HepG2 (cell line): ENCODE measurements around the gene MAGI1. TPM values are rescaled to one million over a fixed set of nuclear protein-coding genes. Genes with fewer than 3 reads are reported as not detected.

Source experiments
- BRCA1 ChIP-seq: sonication (generic); formaldehyde crosslinking; IDR thresholded peaks from 2 replicates; pipeline ENCODE4 v1.4.0; 2020; ENCODE audit warnings: missing genetic modification reagents
- CENPX ChIP-seq: sonication (generic); formaldehyde crosslinking; IDR thresholded peaks from 2 replicates; pipeline ENCODE4 v1.9.0; 2021; ENCODE audit warnings: mild to moderate bottlenecking, missing genetic modification reagents, moderate library complexity
- HNRNPL ChIP-seq: fragments of 200-400 bp; formaldehyde crosslinking; IDR thresholded peaks from 2 replicates; pipeline ENCODE4 v1.6.1; 2017; ENCODE audit warnings: mild to moderate bottlenecking, low read depth, low read length
- IKZF4 ChIP-seq: sonication (generic); formaldehyde crosslinking; IDR thresholded peaks from 2 replicates; pipeline ENCODE4 v1.5.1; 2020; ENCODE audit warnings: borderline replicate concordance, mild to moderate bottlenecking, low read depth, missing genetic modification reagents; ENCODE audit errors: not compliant biosample characterization
- KAT2B ChIP-seq: fragments of 150-350 bp; IDR thresholded peaks from 2 replicates; pipeline ENCODE4 v1.6.1; 2014; ENCODE audit warnings: low read depth, low read length, borderline replicate concordance
- KLF9 ChIP-seq: IDR thresholded peaks from 2 replicates; pipeline ENCODE4 v1.6.1; 2016; ENCODE audit warnings: low read depth
- MXD4 ChIP-seq: IDR thresholded peaks from 2 replicates; pipeline ENCODE4 v1.6.1; 2016; ENCODE audit warnings: mild to moderate bottlenecking, missing biosample characterization, missing genetic modification reagents
- RAD51 ChIP-seq: fragments of 450-650 bp; IDR thresholded peaks from 2 replicates; pipeline ENCODE4 v1.6.1; 2016; ENCODE audit warnings: borderline replicate concordance
- SIN3A ChIP-seq: IDR thresholded peaks from 2 replicates; pipeline ENCODE4 v1.6.1; 2011; ENCODE audit warnings: low read depth, mild to moderate bottlenecking, control low read depth, low read length, borderline replicate concordance
- TEAD3 ChIP-seq: optimal IDR thresholded peaks from 2 replicates; pipeline ENCODE3; 2016; ENCODE audit warnings: borderline replicate concordance
- TMF1 ChIP-seq: sonication (generic); formaldehyde crosslinking; IDR thresholded peaks from 2 replicates; pipeline ENCODE4 v1.8.1; 2022; ENCODE audit warnings: low read depth, missing genetic modification reagents
- ZBTB44 ChIP-seq: sonication (generic); formaldehyde crosslinking; IDR thresholded peaks from 2 replicates; pipeline ENCODE4 v1.4.0; 2020; ENCODE audit warnings: missing genetic modification reagents
- ZBTB49 ChIP-seq: sonication (generic); formaldehyde crosslinking; IDR thresholded peaks from 2 replicates; pipeline ENCODE4 v1.4.0; 2020; ENCODE audit warnings: missing genetic modification reagents, borderline replicate concordance
- ZNF350 ChIP-seq: sonication (generic); formaldehyde crosslinking; IDR thresholded peaks from 2 replicates; pipeline ENCODE4 v1.4.0; 2020; ENCODE audit warnings: mild to moderate bottlenecking, low read depth, missing genetic modification reagents, borderline replicate concordance
- ZNF383 ChIP-seq: sonication (generic); formaldehyde crosslinking; IDR thresholded peaks from 2 replicates; pipeline ENCODE4 v1.4.0; 2020; ENCODE audit warnings: missing genetic modification reagents, mild to moderate bottlenecking, borderline replicate concordance
- ZNF558 ChIP-seq: sonication (generic); formaldehyde crosslinking; IDR thresholded peaks from 2 replicates; pipeline ENCODE4 v1.9.0; 2022; ENCODE audit warnings: mild to moderate bottlenecking, missing genetic modification reagents, borderline replicate concordance
- ZNF660 ChIP-seq: sonication (generic); formaldehyde crosslinking; IDR thresholded peaks from 2 replicates; pipeline ENCODE4 v1.5.1; 2020; ENCODE audit warnings: mild to moderate bottlenecking, low read depth, missing genetic modification reagents, borderline replicate concordance
- ZNF713 ChIP-seq: sonication (generic); formaldehyde crosslinking; IDR thresholded peaks from 2 replicates; pipeline ENCODE4 v1.4.0; 2020; ENCODE audit warnings: mild to moderate bottlenecking, missing genetic modification reagents
- ZSCAN5A ChIP-seq: sonication (generic); formaldehyde crosslinking; IDR thresholded peaks from 2 replicates; pipeline ENCODE4 v1.8.0; 2022; ENCODE audit warnings: mild to moderate bottlenecking, missing genetic modification reagents, borderline replicate concordance
- polyA plus RNA-seq, 8 experiments: library from polyadenylated mRNA; depleted of rRNA in 3 of 8; stranded (reverse) in 7 of 8; unstranded in 1 of 8; fragments of >200 nt; fragmentation: Illumina TruSeq in 4 of 8; extraction: Trizol in 4 of 8; gene quantifications; 2 replicates each; pipeline versions ENCODE4 v1.2.1 to v1.2.3, GENCODE V29; 2011 to 2016; ENCODE audit warnings: low read depth in 4 of 8, missing spikeins in 1 of 8, mixed read lengths in 1 of 8; ENCODE audit not compliant: insufficient read depth in 1 of 8
- total RNA-seq, 5 experiments: library from RNA; depleted of rRNA; stranded (reverse); fragments of >200 nt; fragmentation: Illumina TruSeq; extraction: Trizol; gene quantifications; 2 replicates each; pipeline ENCODE4 v1.2.3, GENCODE V29; 2016; ENCODE audit warnings: low read depth in 1 of 5
- TF ChIP-seq, protein P1 (sequence below): sonication (generic); formaldehyde crosslinking; IDR thresholded peaks from 2 replicates; pipeline ENCODE4 v1.8.1; 2023; ENCODE audit warnings: mild to moderate bottlenecking, moderate library complexity, missing genetic modification reagents
- TF ChIP-seq, protein P2 (sequence below): sonication (generic); formaldehyde crosslinking; IDR thresholded peaks from 2 replicates; pipeline ENCODE4 v1.9.0; 2021; ENCODE audit warnings: missing genetic modification reagents, mild to moderate bottlenecking, borderline replicate concordance
- TF ChIP-seq, protein P3 (sequence below): sonication (generic); formaldehyde crosslinking; IDR thresholded peaks from 2 replicates; pipeline ENCODE4 v1.4.0; 2020; ENCODE audit warnings: mild to moderate bottlenecking, missing genetic modification reagents

Gene MAGI1
- total and polyA plus RNA-seq, 2 of the 13 experiments (the other 11 are each of a cell fraction or from before 2014, with no cell fraction given): 22.2 to 26.0 TPM

DNA sequence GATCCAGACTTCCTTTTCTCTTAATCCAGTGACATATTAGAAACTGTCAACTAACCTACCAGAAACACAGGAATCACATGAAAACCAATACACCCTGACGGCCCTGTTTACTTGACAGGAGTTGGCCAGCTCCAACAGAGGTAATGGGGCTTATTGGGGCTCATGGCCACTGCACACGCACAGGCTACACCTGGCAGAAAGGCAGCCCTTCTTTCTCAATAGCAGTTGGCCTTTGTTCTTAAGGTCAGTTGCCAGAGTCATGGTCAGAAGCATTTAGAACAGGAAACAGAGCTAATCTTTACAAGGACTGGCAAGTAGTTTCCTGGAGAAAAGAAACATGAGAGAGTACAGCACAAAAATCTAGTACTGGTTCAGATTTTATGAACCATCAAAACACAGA is 181.8 kb downstream of the MAGI1 start (continued):
- no peak for TF ChIP-seq ZNF350
- TF ChIP-seq, protein P1, sequence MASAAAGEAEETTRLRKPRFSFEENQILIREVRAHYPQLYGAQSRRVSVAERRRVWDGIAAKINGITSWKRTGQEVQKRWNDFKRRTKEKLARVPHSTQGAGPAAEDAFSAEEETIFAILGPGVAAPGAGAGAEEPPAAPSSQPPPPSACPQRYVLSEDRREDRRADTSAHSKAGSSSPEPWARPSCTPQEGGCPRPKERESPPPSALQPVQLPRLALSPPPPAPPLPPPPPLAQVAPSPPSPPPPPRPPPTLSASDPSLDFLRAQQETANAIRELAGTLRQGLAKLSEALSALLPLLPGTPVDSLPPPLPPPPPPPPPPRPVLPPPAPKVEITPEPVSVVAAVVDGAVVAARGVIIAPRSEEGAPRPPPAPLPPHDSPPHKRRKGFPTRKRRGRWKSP (CRISPR knock-in tag): no peak
- no peak for TF ChIP-seq CENPX
- no peak for TF ChIP-seq KLF9
- no peak for TF ChIP-seq BRCA1 (CRISPR knock-in tag)
- TF ChIP-seq ZSCAN5A (CRISPR knock-in tag): no peak
- no peak for TF ChIP-seq ZNF558 (CRISPR knock-in tag)
- TF ChIP-seq ZNF383 (CRISPR knock-in tag): no peak
- no peak for TF ChIP-seq RAD51
- TF ChIP-seq ZNF713: no peak
- TF ChIP-seq TMF1 (CRISPR knock-in tag): no peak
- TF ChIP-seq, protein P2, sequence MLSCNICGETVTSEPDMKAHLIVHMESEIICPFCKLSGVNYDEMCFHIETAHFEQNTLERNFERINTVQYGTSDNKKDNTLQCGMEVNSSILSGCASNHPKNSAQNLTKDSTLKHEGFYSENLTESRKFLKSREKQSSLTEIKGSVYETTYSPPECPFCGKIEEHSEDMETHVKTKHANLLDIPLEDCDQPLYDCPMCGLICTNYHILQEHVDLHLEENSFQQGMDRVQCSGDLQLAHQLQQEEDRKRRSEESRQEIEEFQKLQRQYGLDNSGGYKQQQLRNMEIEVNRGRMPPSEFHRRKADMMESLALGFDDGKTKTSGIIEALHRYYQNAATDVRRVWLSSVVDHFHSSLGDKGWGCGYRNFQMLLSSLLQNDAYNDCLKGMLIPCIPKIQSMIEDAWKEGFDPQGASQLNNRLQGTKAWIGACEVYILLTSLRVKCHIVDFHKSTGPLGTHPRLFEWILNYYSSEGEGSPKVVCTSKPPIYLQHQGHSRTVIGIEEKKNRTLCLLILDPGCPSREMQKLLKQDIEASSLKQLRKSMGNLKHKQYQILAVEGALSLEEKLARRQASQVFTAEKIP (CRISPR knock-in tag): no peak
- TF ChIP-seq ZBTB44: no peak
- no peak for TF ChIP-seq SIN3A
- TF ChIP-seq ZNF660 (CRISPR knock-in tag): no peak
- TF ChIP-seq ZBTB49 (CRISPR knock-in tag): no peak
- no peak for TF ChIP-seq KAT2B
- TF ChIP-seq, protein P3, sequence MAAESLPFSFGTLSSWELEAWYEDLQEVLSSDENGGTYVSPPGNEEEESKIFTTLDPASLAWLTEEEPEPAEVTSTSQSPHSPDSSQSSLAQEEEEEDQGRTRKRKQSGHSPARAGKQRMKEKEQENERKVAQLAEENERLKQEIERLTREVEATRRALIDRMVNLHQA (CRISPR knock-in tag): no peak
- no peak for TF ChIP-seq TEAD3
- no peak for TF ChIP-seq IKZF4 (CRISPR knock-in tag)
- no peak for TF ChIP-seq HNRNPL
- no peak for TF ChIP-seq MXD4 (CRISPR knock-in tag)
